Fibroblast of peridontal ligament (primary cell): ENCODE measurements around the gene MT1X.
"Not testable (repeated sequence)": the region's sequence is repeated elsewhere in the genome, so short reads cannot be mapped to it uniquely, and the experiment has no call there.

Experiments
- DNase-seq: peaks from one replicate; pipeline ENCODE4 v3.0.0-alpha.2; 2010; ENCODE audit errors: extremely low read depth

MT1X gene

DNA sequence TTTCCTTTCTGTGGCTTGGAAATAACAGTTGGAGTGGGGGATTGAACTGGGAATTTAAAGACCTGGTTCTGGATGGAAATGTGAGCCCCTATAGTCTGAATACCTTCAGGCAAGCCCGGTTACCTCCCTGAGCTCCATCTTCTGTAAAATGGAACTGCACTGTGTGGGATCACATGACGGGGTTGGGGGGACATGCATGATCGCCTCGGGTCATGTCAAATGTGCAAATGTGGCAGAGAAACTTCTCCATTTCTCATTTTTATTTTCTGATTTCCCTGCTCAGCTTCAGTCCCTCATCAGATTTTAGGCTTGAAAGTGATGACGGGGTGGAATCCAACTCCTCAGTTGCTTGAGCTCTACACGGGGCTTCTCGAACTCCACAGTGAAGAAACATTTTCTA lies 29.1 kb upstream of the MT1X start:
- no peak for DNase-seq

DNA sequence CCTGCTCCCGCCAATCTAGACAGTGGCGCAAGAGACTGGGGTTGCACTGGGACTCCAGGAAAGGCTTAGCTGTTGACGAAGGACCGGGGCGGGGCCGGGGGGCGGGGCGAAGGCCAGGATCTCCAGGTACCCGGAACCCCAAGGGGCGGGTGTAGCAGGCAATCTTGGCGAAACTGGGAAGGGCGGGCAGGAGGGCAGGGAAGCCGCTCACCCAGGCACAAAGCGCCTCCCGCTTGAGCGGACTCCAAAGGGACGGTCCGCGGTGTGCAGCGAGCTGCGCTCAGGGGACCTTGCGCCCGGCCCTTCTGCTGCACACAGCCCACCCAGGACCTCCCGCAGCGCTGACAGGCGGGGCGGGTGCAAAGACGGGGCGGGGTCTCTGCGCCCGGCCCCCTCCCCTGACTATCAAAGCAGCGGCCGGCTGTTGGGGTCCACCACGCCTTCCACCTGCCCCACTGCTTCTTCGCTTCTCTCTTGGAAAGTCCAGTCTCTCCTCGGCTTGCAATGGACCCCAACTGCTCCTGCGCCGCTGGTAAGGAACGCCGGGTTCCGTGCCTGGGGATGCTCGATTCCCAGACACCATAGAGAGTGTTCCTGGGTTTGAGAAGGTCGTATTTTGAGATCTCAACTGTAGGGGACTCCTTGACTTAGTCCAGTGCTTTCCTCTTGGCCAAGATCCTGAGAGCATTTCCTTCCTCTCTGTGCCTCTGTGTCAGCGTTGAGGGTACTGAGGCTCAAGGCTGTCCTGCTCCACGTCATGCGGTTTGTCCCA lies 24.5 kb upstream of the MT1X start, which contains the start of gene MT1F:
TSS of gene MT1F (plus strand) at position 405 of the 772 bp plus-strand sequence. CDS start at position 505, 100 bp downstream.
- DNase-seq, result no peak

DNA sequence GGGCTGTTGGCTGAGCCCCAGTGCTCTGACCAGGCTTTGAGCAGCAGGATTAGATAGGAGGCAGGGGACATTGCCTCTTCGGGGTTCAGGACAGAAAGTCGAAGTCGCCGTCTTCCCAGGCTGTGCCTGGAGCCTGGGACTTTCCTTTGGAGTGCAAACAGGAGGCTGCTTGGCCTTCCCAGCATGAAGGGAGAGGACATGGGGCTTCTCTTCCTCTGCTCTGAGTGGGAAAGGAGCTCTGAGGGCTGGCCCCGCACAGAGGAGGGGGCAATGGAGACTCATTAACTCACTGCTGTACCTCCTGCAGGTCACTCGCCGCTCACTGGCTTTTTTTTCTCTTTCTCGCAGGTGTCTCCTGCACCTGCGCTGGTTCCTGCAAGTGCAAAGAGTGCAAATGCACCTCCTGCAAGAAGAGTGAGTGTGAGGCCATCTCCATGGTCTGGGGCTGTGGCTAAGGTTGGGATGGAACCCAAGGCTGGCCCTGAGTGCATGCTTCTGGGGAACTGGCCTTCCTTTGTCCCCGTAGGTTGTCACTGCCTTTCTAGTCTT lies 23.9 kb upstream of the MT1X start:
- DNase-seq, result no peak

DNA sequence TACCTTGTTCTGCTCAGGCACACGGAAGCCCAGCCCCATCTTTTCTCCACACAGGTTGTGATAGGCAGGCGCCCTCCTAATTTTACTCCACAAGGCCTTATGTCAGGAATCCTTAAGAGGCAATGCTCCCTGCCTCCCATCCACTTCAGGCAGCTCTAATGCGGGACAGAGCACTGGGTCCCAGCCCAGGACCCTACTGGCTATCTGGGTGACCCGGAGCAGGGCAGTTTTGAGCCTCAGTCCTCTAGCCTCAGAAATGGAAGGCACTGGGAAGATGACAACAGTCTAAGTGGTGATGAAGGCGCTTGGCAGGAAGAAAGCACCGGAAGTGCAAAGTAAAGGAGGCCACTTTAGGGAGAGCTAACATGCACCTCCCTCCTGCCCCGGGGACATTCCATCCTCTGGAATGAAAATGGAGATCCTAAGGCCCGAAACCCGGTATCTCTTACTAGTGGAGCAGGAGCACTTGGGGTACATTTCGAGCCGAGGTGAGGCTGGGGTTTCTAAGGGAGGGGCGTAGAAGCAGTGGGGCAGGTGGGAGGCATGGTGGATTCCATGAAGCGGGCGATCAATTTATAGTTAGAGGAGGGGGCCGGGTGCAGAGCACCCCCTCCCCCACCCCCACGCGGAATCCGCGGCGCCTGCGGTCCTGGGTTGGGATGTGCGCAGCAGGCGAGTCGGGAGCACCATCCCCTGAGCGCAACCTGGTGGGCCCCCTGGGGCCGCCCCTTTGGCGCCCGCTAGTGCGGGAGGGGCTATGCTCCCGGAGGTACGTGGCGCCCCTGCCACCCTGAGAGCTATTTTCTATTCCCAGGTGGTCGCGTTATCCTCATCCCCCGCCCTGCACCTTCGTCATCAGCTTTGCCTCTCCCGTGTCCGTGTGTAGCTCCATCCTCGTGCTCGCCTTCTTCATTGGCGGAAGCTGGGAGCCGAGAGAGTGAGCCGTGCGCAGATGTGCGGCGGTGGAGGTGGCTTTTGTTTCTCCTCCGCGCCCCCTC lies 19.6 kb upstream of the MT1X start:
- DNase-seq, result no peak

DNA sequence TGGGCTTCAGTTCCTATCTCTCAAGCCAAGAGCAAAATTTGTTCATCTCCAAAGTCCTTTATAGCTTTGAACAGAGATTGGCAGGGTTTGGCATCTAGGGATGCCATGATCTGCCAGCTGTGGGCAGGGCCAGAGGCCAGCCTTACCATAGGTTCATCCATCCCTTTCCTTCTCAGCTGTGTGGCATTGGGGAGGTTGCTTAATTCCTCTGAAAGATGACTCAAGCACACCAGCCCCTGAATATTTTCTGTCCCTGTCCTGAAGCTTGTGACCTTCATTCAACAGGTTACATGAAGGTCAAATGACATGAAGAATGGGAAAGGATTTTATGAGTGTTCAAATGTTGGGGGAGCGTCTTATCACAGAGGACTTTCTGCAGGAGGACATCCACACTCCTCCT lies 17.8 kb upstream of the MT1X start:
- no peak for DNase-seq

DNA sequence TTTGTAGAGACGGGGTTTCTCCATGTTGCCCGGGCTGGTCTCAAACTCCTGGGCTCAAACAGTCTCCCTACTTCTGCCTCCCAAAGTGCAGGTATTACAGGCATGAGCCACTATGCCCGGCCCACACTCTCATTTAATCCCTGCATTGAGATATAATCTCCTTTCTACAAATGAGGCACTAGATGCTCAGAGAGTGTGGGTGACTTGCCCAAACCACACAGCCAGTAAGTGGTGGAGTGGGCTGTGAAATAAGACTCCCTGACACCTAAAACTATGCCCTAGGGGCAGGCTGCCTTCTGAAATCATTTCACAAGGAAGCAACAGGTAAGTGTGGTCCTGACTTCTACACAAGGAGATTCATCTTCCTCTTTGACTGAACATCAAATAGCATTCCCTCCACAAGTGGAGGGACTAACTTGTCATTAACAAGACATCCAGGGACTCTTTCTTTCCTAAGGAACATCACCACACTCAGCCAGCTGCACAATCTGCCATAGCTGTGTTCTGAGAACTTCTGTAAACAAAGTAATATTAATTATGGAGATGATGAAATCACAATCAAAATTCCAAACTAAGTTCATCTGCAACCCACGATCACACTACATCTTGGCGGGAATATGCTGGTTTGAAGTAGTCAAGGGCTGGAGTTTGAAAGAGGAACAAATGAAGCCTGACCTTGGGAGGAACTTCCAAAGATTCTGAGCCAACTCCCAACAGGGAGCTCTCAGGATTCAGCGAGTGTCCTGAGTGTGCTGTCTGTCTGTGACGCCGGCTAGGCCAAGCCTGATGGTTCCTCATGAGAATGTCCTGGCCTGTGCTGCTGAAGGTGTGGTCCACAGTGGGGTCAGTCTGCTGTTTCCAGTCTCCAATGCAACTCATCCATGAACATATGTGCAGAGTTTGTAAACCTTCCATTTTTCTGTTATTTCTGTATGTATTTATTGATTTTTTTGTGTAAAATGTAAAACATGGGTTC lies 16.7 kb upstream of the MT1X start:
- not testable (repeated sequence) for DNase-seq

DNA sequence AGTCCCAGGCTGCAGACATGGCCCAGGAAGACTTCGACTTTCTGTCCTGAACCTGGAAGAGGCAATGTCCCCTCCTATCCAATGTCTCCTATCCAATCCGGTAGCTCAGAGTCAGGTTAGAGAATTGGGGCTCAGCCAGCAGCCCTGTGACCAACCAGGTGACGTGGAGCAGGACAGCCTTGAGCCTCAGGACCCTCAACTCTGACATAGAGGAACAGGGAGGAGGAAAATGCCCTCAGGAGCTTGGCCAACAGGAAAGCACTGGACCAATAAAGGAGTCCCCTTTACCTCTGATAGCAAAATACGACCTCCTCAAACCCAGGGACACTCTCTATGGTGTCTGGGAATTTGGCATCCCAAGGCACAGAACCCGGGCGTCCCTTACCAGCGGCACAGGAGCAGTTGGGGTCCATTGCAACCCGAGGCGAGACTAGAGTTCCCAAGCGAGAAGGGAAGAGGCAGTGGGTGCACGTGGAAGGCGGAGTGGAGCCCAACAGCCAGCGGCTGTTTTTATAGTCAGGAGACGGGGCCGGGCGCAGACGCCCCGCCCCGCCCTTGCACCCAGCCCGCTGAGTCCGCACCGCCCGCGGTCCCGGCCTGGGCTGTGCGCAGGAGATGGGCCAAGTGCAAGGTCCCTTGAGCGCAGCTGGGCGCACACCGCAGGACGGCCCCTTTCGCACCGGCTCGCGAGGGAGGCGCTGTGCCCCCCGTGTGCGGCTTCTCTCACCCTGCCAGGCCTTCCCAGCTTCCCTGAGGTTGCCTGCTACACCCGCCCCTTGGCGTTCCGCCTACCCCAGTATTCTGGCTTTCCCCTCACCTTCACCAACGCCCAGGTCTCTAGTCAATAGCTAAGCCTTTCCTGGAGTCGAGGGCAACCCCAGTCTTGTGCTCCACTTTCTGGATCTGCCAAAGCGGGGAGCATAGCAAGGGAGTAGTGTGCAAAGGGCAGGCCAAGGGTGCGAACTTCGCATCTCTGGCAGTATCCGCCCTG lies 14.4 kb upstream of the MT1X start, which contains the start of gene MT1G:
TSS of gene MT1G (minus strand) at position 485 of the 991 bp plus-strand sequence. CDS start at position 413, 72 bp downstream.
- DNase-seq, result no peak

DNA sequence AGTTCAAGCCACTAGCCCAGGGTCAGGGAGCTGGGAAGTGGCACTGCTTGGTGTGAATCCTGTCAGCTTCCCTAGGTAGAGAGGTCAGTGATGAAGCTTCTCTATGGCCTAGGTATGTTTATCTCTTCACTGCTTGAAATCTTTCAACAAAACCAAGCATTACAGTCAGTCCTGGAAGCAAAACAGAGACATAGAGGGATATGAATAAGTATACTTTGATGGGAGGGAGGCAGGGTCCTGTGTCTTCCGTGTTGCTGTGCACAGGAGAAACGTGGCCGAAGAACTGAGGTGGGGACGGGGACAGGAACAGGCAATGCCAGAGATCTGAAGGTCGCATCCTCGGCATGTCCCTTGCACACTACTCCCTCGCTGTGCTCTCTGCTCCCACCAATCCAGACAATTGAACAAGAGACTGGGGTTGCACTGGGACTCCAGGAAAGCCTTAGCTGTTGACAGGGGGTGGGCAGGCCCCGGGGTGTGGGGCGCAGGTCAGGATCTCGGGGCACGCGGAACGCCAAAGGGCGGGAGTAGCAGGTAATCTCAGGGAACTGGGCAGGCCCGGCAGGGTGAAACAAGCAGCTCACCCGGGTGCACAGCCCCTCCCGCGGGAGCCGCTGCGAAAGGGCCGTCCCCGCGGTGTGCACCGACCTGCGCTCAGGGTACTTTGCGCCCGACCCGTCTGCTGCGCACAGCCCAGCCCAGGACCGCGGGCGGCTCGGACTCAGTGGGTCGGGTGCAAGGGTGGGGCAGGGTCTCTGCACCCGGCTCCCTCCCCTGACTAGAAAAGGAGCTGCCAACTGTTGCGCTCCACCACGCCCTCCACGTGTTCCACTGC lies 13.0 kb upstream of the MT1X start, which contains the start of gene MT1H:
TSS of gene MT1H (plus strand) at position 810 of the 835 bp plus-strand sequence. CDS start 71 bp downstream, outside the sequence.
- no peak for DNase-seq

DNA sequence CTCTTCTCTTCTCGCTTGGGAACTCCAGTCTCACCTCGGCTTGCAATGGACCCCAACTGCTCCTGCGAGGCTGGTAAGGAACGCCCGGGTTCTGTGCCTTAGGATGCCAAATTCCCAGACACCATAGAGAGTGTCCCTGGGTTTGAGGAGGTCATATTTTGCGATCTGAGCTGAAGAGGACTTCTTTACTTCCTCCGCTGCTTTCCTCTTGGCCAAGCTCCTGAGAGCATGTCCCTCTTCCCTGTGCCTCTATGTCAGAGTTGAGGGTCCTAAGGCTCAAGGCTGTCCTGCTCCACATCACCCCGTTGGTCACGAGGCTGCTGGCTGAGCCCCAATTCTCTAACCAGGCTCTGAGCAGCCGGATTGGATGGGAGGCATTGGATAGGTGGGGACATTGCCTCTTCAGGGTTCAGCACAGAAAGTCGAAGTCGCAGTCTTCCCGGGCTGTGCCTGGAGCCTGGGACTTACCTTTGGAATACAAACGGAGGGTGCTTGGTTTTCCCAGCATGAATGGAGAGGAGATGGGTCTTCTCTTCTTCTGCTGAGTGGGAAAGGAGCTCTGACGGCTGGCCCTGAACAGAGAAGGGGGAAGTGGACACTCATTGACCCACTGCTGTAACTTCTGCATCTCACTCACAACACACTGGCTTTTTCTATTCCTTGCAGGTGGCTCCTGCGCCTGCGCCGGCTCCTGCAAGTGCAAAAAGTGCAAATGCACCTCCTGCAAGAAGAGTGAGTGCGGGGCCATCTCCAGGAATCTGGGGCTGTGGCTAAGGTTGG lies 12.2 kb upstream of the MT1X start:
- no peak for DNase-seq

DNA sequence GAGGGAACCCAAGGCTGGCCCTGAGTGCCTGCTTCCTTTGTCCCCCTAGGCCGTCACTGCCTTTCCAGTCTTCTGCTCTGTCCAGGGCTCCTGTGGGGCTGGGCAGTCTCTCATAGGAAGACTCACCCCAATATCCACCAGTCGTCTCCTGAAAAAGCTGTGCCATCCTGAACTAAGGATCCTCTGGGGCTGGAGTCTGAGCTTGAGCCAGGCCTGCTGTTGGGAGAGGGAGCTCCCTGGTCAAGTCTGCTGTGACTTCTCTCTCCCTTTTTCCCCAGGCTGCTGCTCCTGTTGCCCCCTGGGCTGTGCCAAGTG lies 11.7 kb upstream of the MT1X start:
- DNase-seq, result no peak

DNA sequence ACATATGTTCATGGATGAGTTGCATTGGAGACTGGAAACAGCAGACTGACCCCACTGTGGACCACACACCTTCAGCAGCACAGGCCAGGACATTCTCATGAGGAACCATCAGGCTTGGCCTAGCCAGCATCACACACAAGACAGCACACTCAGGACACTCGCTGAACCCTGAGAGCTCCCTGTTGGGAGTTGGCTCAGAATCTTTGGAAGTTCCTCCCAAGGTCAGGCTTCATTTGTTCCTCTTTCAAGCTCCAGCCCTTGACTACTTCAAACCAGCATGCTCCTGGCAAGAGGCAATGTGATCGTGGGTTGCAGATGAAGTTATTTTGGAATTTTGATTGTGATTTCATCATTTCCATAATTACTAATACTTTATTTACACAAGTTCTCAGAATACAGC lies 10.6 kb upstream of the MT1X start:
- DNase-seq, result peak; percentile 39

DNA sequence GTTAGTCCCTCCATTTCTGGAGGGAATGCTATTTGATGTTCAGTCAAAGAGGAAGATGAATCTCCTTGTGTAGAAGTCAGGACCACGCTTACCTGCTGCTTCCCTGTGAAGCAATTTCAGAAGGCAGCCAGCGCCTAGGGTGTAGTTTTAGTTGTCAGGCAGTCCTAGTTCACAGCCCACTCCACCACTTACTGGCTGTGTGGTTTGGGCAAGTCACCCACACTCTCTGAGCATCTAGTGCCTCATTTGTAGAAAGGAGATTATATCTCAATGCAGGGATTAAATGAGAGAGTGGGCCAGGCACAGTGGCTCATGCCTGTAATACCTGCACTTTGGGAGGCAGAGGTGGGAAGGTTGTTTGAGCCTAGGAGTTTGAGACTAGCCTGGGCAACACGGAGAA lies 10.1 kb upstream of the MT1X start:
- DNase-seq, result not testable (repeated sequence)

DNA sequence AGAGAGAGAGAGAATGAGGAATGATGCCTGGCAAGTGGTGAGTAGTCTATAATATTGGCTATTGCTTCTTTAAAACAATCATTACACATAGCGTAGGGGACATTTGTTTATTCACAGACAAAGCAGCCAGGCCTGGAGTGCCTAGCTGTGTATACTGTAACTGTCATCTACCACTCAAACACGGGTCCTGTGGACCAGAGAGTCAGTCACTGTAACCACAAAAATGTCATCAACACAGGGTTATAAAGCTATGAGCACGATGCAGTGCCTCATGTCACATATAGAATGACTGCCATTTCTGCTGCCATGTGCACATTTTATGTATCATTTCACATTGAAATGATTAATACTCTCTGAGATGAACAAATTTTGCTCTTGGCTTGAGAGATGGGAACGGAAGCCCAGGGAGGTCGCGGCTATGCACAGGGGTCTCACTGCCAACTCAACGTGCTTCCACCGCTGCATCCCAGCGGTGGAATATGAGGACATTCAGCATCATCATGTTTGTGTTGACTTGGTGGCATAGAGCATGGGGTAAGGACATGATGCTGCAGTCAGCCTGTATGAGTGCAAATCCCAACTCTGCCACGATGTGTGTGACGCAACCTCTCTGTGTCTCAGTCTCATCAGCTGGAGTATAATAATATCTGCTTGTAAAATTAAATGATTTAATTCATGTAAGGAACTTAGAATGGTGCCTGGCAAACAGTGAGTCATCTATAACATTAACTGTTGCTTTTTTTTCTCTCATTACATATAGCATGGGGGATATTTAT lies 9.3 kb upstream of the MT1X start:
- DNase-seq, result no peak

DNA sequence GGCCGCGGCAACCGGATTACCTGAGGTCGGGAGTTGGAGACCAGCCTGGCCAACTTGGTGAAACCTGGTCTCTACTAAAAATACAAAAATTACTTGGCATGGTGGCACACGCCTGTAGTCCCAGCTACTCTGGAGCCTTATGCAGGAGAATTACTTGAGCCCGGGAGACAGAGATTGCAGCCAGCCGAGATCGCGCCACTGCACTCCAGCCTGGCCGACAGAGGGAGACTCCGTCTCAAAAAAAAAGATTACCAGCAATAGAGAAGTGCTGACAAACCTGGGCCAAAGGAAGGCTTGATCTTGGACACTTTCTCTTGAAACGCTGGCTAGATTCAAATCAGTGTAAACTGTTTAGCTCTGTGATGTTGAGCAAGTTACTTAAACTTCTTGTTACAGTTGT lies 8.3 kb upstream of the MT1X start:
- peak; percentile 25 for DNase-seq

DNA sequence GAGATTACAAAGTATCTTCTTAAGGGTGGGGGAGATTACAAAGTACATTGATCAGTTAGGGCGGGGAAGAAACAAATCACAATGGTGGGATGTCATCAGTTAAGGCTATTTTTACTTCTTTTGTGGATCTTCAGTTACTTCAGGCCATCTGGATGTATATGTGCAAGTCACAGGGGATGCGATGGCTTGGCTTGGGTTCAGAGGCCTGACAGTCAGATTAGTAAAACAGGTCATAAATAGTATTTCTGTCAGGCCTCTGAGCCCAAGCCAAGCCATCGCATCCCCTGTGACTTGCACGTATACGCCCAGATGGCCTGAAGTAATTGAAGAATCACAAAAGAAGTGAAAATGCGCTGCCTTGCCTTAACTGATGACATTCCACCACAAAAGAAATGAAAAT lies 7.7 kb upstream of the MT1X start:
- not testable (repeated sequence) for DNase-seq

DNA sequence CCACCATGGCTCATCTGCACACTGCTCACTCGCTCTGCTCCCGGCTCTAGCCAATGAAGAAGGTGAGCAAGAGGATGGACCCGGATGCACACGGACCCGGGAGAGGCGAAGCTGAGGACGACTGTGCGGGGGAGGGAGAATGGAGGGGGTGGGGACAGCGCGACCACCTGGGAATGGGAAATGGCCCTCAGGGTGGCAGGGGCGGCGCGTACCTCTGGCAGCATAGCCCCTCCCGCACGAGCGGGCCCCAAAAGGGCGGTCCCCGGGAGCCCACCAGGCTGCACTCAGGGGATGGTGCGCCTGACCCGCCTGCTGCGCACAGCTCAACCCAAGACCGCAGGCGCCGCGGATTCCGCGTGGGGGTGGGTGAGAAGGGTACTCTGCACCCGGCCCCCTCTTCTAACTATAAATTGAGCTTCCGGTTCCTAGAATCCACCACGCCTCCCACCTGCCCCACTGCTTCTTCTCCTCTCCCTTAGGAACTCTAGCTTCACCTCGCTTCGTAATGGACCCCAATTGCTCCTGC lies 6.5 kb upstream of the MT1X start:
- DNase-seq, result no peak

DNA sequence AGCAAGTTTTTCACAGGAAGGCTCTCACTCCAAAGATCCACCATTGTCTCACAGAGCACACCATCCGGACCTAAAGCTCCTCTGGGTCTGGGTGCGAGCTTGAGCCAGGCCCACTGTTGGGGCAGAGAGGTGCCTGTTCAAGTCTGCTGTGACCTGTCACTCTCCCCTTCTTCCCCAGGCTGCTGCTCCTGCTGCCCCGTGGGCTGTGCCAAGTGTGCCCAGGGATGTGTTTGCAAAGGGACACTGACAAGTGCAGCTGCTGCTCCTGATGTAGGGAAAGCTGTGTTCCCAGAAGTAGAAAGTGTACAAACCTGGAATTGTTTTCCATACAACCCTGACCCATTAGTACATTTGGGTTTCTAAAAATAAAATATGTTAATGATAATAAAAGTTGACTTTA lies 4.8 kb upstream of the MT1X start:
- DNase-seq, result no peak
